NCI-H1105 treated with DMSO at 0.1 percent for 48 hours (cell line): ENCODE measurements around the gene UQCRC1.

Experiments used
- DNase-seq: peaks from one replicate; lab custom pipeline; 2025; lab: John Stamatoyannopoulos, UW

Gene UQCRC1

DNA sequence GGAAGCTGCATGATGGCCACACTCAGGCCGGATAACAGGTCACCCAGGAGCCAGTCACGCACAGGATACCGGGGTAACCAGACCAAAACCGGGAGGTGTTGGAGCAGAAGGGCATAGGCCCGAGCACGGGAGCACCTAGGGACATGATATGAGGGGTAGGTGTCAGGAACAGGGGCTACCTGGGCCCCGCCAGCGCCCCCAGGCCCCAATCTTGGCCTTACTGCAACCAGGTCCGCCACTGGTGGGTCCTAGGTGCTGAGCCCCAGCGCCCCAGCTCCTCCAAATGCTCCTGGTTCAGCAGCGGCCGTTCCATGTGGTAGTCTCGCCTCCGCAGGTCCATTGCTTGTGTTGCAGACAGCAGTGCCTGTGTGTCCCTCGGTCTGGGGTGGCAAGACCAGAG lies 23.8 kb upstream of the UQCRC1 start:
- DNase-seq, result no peak

DNA sequence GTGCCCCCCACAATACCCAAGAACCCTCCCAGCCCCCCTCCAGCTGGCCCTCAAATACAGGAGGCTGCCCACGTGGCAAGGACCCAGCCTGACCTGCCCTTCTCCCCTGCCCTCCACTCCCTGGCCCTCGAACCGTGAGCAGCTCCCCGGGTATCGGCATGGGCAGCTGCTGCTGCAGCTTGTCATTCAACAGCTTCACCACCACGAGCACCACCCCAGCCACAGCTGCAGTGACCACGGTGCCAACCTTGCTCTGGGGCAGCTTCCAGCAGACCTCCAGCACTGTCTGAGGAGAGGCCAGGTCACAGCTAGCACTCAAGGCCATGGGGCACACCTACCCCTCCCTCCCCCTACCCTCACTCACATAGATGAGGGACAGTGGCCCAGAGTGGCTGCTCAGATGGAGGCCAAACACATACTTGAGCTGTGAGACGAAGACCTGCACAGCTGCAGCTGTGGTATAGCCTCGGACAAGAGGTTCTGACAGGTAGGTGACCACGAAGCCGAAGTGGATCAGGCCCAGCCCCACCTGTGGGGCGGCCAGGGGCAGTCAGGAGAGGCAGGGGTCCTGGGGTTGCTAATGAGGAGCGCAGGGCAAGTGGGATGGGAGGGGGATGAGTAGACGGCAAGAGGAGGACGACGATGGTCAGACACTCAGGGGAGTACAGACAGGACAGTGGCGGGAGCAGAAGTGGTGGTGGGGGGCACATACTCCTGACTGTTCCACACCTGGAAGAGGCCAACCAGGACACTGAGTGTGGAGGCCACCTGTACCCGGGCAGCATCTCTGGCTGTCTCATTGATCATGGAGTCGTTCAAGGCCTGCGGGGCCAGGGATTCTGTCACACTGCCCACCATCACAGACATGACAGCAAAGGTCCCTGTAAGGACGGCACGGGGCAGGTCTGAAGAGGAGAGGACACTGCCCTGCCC lies 22.3 kb upstream of the UQCRC1 start:
- no peak for DNase-seq

GRCh38 chr3:48630833-48631232 lies 21.4 kb upstream of the UQCRC1 start:
- no peak for DNase-seq

DNA sequence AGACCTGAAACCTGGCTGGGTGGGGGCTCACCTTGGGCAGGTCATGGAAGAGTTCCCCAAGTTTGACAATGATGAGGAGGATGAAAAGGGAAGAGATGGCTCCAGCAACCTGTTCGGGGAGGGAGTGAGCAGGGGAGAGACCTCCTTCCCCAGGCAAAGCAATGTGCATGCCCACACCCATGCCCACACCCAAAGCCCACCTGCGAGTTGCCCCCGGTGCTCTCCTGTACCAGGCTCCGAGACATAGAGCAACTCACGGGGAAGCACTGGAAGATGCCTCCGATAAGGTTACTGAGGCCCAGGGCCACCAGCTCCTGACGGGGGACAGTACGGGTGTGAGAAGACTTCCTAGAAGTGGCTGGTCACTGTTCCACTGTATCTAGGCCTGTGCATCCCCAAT lies 21.0 kb upstream of the UQCRC1 start:
- no peak for DNase-seq

DNA sequence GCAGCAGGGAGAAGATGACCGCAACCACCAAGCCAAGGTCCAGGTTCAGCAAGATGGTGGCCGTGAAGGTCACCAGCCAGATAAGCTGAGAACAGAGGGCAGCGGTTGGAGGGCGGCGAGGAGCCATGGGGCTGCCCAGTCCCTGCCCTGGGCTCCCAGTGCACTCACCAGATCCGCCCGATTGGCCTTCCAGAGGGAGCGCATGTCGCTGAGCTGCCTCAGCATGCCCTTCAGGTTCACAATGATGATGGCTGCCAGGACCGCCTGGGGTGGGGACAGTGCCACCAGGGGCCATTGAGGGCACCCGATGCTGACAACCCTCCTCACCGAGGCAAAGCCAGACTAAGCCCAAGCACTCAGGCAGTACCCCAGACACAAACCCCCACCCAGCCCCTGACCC lies 20.4 kb upstream of the UQCRC1 start:
- DNase-seq, result no peak

DNA sequence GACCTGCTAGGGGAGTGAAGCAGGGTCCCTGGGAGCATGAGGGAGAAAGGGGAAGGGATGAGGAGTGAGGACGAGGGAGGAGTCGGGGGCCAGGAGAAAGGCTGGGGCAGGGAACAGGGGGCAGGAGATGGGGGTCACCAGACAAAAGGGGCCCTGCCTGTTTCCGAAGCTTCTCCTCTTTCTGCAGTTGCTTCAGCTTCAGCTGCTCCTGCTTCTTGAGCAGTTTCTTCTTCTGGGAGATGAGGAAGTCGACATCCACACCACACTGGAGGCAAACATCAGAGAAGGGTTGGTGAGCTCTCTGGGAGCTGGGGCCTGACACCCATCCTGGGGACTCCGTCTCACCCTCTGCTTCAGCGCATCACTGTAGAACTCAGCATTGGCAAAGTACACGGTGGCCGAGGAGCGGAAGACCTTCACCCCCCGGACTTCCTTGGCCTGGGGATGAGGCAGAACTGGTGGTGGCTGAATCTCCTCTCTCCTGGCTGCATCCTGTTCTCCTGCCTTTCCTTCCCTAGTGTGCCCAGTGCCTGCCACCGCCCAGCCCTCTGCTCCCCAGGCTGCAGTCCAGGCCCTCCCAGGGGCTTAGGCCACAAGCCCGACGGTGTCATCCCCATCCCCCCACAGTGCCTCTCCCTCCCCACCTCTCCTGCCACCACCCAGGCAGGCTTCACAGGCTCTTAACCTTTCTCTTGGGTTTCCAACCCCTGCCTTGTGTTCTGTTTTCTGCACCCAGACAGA lies 19.0 kb upstream of the UQCRC1 start:
- DNase-seq, result no peak

GRCh38 chr3:48625600-48625999 lies 16.2 kb upstream of the UQCRC1 start:
- no peak for DNase-seq

GRCh38 chr3:48624767-48625166 lies 15.3 kb upstream of the UQCRC1 start:
- no peak for DNase-seq

- peak; percentile 8 for DNase-seq
Measured at GRCh38 chr3:48623851-48624547, 14.6 kb upstream of the UQCRC1 start.

GRCh38 chr3:48621461-48621869 lies 12.0 kb upstream of the UQCRC1 start, which contains the start of gene TMEM89:
Gene TMEM89 (minus strand): TSS chr3:48621769. CDS start chr3:48621756, 13 bp downstream.
- DNase-seq, result no peak

DNA sequence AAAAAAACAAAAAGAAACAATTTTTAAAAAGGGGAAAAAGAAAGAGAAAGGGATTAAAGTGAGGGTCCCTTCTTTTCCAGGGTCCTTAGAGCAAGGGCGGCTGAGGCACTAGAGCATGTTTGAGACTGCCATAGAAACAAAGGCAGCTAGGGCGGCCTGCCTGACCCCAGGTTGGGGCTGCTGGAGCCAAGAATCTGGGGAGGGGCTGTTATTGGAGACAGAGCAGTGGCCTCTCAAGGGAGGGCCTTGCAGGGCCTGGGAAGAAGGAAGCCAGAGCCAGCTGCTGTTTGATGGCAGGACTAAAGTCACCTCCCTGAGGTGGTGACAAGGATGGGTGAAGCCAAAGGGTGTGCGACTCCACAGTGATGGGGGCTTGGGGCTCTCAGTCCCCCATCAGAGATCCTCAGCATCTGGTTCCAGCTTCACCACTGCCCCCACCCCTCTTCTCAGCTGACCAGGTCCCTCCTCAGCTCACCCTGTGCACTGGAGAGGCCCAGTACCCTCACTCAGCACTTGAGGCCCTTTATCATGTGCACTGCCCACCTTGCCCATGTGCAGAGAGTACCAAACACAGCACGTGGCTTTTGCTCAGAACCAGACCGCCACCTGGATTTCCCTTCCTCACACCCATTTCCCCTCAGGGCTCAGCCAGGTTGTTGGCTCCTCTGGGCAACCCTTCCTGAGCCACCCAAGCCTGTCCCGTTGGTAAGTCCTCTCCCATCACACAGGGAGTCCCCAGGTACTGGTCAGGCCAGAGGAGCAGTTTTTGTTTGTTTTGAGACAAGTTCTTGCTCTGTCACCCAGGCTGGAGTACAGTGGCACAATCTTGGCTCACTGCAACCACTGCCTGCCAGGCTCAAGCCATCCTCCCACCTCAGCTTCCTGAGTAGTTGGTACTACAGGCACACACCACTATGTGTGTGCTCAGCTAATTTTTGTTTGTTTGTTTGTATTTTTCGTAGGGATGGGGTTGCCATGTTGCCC lies 10.4 kb upstream of the UQCRC1 start:
- no peak for DNase-seq

DNA sequence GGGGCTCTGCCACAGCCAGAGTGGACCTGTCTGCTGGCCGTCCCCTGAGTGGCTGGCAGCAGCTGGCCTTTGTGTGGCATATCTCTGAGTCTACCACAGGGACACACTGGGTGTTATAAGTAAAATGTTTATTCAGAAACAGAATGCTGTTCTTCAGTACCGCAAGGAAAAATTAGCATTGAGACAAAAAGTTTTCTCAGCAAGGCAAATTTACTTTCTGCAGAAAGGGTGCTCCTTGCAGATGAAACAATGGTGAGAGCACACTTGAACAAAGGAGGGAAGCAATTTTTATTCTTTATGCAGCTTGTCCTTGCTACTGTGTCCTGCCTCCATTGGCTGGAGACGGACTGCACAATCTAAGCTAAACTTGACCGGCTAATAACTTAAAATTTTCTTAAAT lies 8.1 kb upstream of the UQCRC1 start:
- no peak for DNase-seq

DNA sequence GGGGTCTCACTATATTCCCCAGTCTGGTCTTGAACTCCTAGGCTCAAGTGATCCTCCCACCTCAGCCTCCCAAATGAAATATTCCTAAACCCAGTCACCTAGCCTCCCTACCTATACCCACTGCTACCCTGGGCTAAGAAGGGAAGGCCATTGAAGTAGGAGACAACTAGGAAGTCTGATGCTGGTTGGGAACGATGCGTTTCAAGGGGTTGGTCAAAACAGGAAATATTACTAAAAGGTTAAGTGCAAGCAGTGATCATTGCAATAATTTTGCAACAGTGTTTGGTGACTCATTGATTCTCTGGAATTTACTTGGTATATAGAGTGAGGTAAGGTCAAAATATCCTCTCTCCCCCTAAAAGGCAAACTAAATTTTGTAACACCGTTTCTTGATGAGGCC lies 4.6 kb upstream of the UQCRC1 start:
- DNase-seq, result no peak

DNA sequence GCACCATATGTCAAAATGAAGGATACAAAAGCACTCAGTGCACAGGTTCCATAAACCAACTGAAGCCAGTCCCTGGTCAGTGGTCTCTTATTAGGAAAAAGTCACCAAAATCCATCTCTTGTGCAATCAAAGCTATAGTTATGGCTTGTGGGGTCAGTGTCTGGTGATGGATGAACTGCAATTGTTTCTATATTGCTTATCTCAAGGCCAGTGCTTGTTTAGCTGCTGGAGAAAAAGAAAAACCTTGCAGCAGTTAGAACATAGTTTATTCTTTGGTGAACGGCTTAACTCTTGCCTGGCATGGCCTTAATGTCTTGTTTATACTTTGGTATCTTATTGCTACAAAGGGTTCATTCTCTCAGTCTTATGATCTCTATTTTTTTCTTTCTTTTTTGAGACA lies 2.9 kb upstream of the UQCRC1 start:
- no peak for DNase-seq

DNA sequence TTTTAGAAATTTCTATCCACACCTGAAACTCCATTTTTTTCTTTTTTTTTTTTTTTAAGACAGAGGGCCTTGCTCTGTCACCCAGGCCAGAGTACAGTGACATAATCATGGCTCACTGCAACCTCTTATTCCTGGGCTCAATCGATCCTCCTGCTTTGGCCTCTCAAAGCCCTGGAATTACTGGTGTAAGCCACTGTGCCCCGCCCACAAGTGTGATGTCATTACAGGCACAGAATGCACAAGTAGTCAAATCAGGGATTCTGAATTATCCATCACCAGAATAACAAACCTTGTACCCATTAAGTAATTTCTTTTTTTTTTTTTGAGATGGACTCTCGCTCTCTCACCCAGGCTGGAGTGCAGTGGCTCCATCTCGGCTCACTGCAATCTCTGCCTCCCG lies 1.9 kb downstream of the UQCRC1 start:
- DNase-seq, result no peak

- no peak for DNase-seq
Measured at GRCh38 chr3:48601622-48601994, 7.8 kb downstream of the UQCRC1 start.

DNA sequence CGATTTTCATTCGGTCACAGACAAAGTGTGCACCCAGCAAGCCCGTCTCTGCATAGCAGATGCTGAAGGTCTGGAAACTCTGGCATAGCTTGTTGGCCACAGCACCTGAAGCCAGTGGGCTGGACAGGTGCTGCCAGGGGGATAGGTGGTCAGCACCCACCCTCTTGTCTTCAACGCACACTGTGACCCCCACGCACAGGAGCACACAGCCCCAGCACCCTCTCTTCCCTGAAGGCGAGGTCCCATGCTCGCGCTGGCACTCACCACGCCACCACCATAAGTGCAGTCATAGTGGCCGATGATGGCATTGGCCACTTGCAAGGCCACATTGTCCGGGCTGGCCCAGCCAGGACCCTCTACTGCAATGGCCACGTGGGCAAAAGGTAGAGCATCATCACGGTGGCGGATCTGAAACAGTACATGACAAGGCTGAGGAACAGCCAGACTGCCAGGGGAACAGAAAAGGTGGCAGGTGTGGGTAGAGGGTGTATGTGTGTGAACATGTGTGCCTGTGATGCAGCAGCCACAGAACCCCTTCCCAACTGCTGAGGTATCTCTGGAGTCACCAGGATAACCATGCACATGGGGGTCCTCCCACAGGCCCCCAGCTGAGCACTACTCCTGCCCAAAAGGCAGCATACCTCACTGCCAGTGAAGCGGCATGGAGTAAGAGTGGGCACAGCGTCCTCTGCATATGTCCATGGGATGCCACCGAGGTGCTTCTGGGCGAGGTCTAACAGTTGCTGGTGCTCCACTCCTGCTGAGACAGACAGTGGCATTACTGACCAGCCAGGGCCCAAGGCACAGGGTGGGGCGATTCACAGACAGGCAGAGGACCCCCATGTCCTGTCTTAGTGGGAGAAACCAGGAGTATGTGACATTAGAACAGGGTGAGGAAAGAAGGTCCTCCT lies 8.5 kb downstream of the UQCRC1 start:
- no peak for DNase-seq

DNA sequence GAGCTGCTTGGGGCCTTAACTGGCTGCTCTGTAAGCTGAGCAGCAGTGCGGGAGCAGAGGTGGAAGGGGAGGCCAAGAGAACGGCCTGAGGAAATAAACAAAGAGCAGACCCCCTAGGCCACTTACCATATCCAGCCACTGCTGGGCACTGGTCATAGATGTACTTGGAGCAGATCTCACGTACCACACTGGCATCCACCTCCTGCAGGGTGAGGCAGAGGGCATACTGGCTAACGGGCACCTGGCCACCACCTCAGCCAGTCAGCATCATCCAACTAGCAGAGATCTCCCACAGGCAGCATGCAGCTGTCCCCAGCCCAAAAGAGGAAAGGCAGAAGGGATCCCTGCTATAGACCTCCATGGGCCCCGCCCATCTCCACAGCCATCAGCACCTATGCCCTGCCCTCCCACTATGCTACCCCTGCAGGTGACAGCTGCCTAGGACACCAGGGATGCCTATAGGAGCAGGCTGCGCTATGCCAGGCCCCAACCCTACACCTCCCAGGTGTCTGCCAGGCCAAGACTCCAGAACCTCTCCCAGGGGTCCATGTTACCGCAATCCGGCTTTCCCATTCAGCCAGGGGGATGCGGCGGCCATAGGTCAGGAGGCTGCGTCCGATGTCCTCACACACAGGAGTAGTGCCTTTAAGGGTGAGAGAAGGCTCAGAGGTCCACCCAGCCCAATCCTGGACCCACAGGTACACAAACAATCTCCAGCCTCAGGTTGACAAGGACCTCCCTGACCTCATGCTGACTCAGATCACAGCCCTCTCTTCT lies 9.7 kb downstream of the UQCRC1 start:
- no peak for DNase-seq

- no peak for DNase-seq
Measured at GRCh38 chr3:48599077-48599501, 10.4 kb downstream of the UQCRC1 start.
